ENCODE measurements around the gene MALL. TPM values are rescaled to one million over a fixed set of nuclear protein-coding genes. Genes with fewer than 3 reads are reported as not detected.
"Not testable (repeated sequence)": the region's sequence is repeated elsewhere in the genome, so short reads cannot be mapped to it uniquely, and the experiment has no call there.

MALL gene
- total RNA-seq, 2 donors from 2014 or later, result 0.17 TPM; not detected in 1

GRCh38 chr2:110047225-110047624 lies 68.4 kb downstream of the MALL start:
- not testable (repeated sequence) for H3K4me1 Mint-ChIP-seq (ENCODE audit: low read depth); H3K9me3 Mint-ChIP-seq; H3K27ac Mint-ChIP-seq; H3K36me3 Mint-ChIP-seq (ENCODE audit: insufficient read depth in 2 of 2); H3K4me3 Mint-ChIP-seq; H3K27me3 Mint-ChIP-seq (ENCODE audit: low read depth); DNase-seq; ATAC-seq (replicated peaks in 1 of 2)

- not testable (repeated sequence) for H3K27ac Mint-ChIP-seq; DNase-seq; ATAC-seq (replicated peaks in 1 of 2); H3K4me1 Mint-ChIP-seq (ENCODE audit: low read depth); H3K4me3 Mint-ChIP-seq; H3K9me3 Mint-ChIP-seq; H3K36me3 Mint-ChIP-seq (ENCODE audit: insufficient read depth in 2 of 2); H3K27me3 Mint-ChIP-seq (ENCODE audit: low read depth)
Measured at GRCh38 chr2:110041941-110042660, 73.5 kb downstream of the MALL start.

- not testable (repeated sequence) for H3K27me3 Mint-ChIP-seq (ENCODE audit: low read depth); H3K4me3 Mint-ChIP-seq; H3K27ac Mint-ChIP-seq; H3K36me3 Mint-ChIP-seq (ENCODE audit: insufficient read depth in 2 of 2); H3K4me1 Mint-ChIP-seq (ENCODE audit: low read depth); ATAC-seq (replicated peaks in 1 of 2); DNase-seq; H3K9me3 Mint-ChIP-seq
Measured at GRCh38 chr2:110037336-110037735, 78.3 kb downstream of the MALL start.

GRCh38 chr2:110035384-110035783 lies 80.2 kb downstream of the MALL start:
- not testable (repeated sequence) for H3K27me3 Mint-ChIP-seq (ENCODE audit: low read depth); H3K4me3 Mint-ChIP-seq; H3K36me3 Mint-ChIP-seq (ENCODE audit: insufficient read depth in 2 of 2); DNase-seq; H3K4me1 Mint-ChIP-seq (ENCODE audit: low read depth); H3K27ac Mint-ChIP-seq; ATAC-seq (replicated peaks in 1 of 2); H3K9me3 Mint-ChIP-seq

- not testable (repeated sequence) for H3K9me3 Mint-ChIP-seq; H3K4me3 Mint-ChIP-seq; DNase-seq; H3K36me3 Mint-ChIP-seq (ENCODE audit: insufficient read depth in 2 of 2); H3K27ac Mint-ChIP-seq; H3K27me3 Mint-ChIP-seq (ENCODE audit: low read depth); H3K4me1 Mint-ChIP-seq (ENCODE audit: low read depth); ATAC-seq (replicated peaks in 1 of 2)
Measured at GRCh38 chr2:110034935-110035334, 80.7 kb downstream of the MALL start.

Other genes with a start within 250 kb of the MALL start
- 1 to 10 TPM in 1 of 2 donors, under 1 TPM in 1; 0.17 to 1.3 TPM for gene LIMS3, start 217.1 kb downstream of the MALL start, total RNA-seq
- 1 to 10 TPM; 1.1 to 1.8 TPM for gene NPHP1, start 89.2 kb upstream of the MALL start, total RNA-seq
- gene MTLN, start 96.7 kb upstream of the MALL start, total RNA-seq, result 10 to 100 TPM; 36.2 to 43.0 TPM